GM18511 (cell line): ENCODE data around the gene DEXI.

Source experiments
- ATAC-seq: cut with Tn5 transposase; IDR thresholded peaks from one replicate; pipeline ENCODE4 v1.9.1; 2021; ENCODE audit warnings: mild to moderate bottlenecking, moderate library complexity; ENCODE audit not compliant: unreplicated experiment

The DEXI gene

GRCh38 chr16:10942352-10943063, at the start of gene DEXI:
TSS of gene DEXI (minus strand) at chr16:10942468. CDS start at chr16:10942005, 463 bp downstream.
- ATAC-seq = peak; percentile 63

GRCh38 chr16:10990378-10990777, 48.1 kb upstream of the DEXI start:
- no peak for ATAC-seq

- no peak for ATAC-seq
Observed at GRCh38 chr16:10989559-10989958, 47.3 kb upstream of the DEXI start.

- ATAC-seq = no peak
Observed at GRCh38 chr16:10988879-10989278, 46.6 kb upstream of the DEXI start.

GRCh38 chr16:10988164-10988803, 46.0 kb upstream of the DEXI start:
- peak; percentile 65 for ATAC-seq

- no peak for ATAC-seq
Observed at GRCh38 chr16:10987361-10988163, 45.3 kb upstream of the DEXI start.

GRCh38 chr16:10984509-10984908, 42.2 kb upstream of the DEXI start:
- no peak for ATAC-seq

- no peak for ATAC-seq
Observed at GRCh38 chr16:10983159-10983558, 40.9 kb upstream of the DEXI start.

GRCh38 chr16:10982465-10983150, 40.3 kb upstream of the DEXI start:
- peak; percentile 55 for ATAC-seq

- peak; percentile 77 for ATAC-seq
Observed at GRCh38 chr16:10981697-10982216, 39.5 kb upstream of the DEXI start.

- no peak for ATAC-seq
Observed at GRCh38 chr16:10980813-10981212, 38.5 kb upstream of the DEXI start.

GRCh38 chr16:10979717-10980601, 37.7 kb upstream of the DEXI start:
- ATAC-seq = no peak

GRCh38 chr16:10978871-10979446, 36.7 kb upstream of the DEXI start:
- ATAC-seq = no peak

- no peak for ATAC-seq
Observed at GRCh38 chr16:10978124-10978523, 35.9 kb upstream of the DEXI start.

GRCh38 chr16:10976634-10977033, 34.4 kb upstream of the DEXI start:
- ATAC-seq = no peak

GRCh38 chr16:10972819-10973464, 30.7 kb upstream of the DEXI start:
- no peak for ATAC-seq

GRCh38 chr16:10972108-10972818, 30.0 kb upstream of the DEXI start:
- no peak for ATAC-seq

GRCh38 chr16:10971560-10971961, 29.3 kb upstream of the DEXI start:
- ATAC-seq = no peak
